Heart left ventricle (tissue), 13 donors: Measurements from ENCODE around the gene ARHGAP12.

Experiments
- CTCF ChIP-seq, 12 donors: fragments of 200-600 bp; sonication (generic) in 4 of 12; IDR thresholded peaks; one replicate each; pipeline versions ENCODE4 v1.5.0 to v1.8.0; 2018 to 2022; ENCODE audit warnings: antibody characterized with exemption in 12 of 12, mild to moderate bottlenecking in 5 of 12
- POLR2A ChIP-seq, 2 donors: fragments of 450-650 bp; IDR thresholded peaks; one replicate each; pipeline ENCODE4 v1.6.1; 2017; ENCODE audit warnings: antibody characterized with exemption in 2 of 2, mild to moderate bottlenecking in 2 of 2, moderate library complexity in 2 of 2
- donor health status: ischemic (EF 13 %, LVEDD 7.1; RV severe dilation, severe dysfunction).
- donor health status: DM: no; HTN: yes; CAD: no.
- donor health status: DM: no; HTN: no; CAD: no.
- donor health status: ischemic (EF 25% LVEDD 6.9; RV normal size, moderate dysfunction).
- donor health status: ischemic (EF 25% LVEDD 5.7; RV mildly dilated, moderate dysfunction).
- donor health status: ischemic (EF 35%, LVEDD 5.7; RV mildly dilated, moderate dysfunction).
- donor health status: nonischemic (EF 11% LVEDD 7.7; RV severe dilation, severe dysfunction).
- donor health status: DM: yes; HTN: yes; CAD: no.
- donor health status: PGD.
- donor health status: ischemic (EF 29% LVEDD 5.4; RV normal size, mild dysfunction).
- donor health status: nonischemic (EF 23%, LVEDD 6.1; RV moderate dilation, normal function).

- TF ChIP-seq CTCF (IDR thresholded peaks at IDR 0.05) (no peak), POLR2A (IDR thresholded peaks at IDR 0.05) (no peak)
These were observed 22.6 kb downstream of the ARHGAP12 start for GRCh38 chr10:31906039-31906438.
